ELF-1 (cell line): ENCODE data around the gene C14orf180.

Experiments
- DNase-seq: peaks from one replicate; pipeline ENCODE4 v3.0.0-alpha.2; 2016; ENCODE audit warnings: low read depth, low spot score

C14orf180 gene

DNA sequence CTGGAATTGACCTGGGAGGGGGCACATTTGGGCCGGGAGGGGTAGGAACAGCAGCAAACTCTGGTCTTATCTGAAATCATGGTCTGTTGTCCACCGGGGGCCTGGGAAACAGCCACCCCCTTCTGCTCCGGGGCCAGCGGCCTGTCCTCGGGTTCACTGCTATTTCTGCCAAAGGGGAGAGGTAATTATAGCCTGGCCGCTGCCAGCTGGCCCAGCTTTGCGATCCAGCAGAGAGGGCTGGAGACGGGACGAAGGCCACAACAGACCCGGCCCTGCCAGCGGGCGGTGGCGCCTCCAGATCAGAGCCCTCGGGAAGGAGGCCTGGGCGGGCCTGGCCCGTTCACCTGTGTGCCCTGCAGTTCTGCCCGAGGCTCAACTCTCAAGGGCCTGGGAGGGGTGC is at the start of gene C14orf180:
Gene C14orf180 (plus strand): TSS at position 258 of the 400 bp plus-strand sequence. CDS start 6,667 bp downstream, outside the sequence.
- no peak for DNase-seq

DNA sequence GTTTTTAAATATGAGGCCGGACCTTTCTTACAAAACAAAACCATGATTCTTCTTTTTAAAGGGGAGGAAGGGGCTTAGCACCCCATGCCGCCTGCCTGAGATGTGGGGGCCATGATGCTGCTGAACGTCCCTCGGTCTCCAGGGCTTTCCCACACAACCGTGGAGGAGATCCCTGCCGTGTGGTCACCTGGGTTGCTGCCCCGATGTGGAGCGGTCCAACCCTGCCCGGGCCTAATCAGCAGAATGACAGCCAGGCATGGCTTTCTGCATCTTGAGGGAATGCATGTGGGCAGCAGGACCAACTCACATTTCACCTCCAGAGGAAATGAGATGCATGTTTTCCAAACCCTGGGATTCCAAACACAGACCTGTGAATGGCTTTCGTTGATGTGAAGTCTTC is 48.9 kb upstream of the C14orf180 start:
- no peak for DNase-seq

DNA sequence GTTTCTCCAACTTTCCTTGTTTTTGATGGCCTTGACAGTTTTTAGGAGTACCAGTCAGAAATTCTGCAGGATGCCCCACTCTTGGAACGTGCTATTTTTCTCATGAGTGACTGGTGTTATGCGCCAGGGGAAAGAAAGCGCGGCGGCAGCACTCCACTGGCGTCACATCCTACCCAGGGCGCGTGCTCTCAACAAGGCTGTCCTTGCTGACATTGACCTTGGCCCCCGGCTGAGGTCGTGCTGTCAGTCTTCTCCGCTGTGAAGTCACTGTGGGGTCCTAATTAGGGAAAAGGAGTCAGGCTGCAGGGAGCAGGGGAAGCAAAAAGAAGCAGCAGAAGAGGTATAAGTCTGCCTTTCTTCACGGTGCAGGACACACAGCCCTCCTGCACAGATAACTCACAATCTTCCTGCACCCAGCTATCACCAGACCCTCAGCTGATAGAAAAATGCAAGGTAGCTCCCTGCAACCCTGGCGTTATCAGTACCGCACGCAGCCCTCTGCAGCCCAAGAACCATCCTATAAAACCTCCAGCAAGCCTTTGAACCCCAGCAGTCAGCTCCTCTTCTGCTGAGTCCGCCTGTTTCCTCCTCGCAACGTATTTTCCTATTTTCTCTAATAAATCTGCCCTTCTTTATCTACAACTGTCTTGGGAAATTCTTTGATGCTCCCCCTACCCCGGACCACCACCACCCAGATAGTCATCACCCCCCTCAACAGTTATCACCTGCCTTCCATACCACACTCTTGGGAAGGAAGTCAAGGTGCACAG is 48.0 kb upstream of the C14orf180 start:
- DNase-seq, result no peak

DNA sequence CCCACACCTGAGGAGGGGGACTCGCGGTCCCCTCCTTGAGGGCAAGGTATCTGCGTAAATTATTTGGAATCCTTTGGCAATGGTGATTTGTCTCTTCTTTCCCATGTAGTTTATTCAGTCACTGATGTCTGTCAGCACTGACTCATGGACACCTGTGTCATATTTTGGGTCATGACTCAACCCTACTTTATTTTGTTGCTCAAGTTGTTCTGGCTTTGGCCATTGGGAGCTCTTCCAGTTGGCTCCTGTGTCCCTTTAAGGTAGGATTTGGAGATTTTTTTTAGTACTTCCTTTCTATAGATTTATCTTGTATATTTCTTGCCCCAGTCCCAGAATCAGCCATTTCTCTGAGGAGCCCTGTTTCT is 47.4 kb upstream of the C14orf180 start:
- no peak for DNase-seq

DNA sequence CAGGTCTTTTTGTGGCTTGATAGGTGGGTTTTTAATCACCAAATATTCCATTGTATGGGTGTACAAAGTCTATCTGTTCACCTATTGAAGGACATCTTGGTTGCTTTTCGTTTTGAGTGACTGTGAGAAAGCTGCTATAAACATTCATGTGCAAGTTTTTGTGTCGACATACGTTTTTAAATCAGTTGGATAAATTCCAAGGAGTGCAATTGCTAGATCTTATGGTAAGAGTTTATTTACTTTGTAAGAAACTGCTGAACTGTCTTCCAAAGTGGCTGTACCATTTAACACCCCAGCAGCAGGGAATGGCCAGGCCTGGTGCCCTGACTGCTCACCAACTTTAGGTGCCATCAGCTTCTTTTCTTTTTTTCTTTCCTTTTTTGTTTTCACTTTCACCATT is 45.5 kb upstream of the C14orf180 start:
- DNase-seq, result no peak

DNA sequence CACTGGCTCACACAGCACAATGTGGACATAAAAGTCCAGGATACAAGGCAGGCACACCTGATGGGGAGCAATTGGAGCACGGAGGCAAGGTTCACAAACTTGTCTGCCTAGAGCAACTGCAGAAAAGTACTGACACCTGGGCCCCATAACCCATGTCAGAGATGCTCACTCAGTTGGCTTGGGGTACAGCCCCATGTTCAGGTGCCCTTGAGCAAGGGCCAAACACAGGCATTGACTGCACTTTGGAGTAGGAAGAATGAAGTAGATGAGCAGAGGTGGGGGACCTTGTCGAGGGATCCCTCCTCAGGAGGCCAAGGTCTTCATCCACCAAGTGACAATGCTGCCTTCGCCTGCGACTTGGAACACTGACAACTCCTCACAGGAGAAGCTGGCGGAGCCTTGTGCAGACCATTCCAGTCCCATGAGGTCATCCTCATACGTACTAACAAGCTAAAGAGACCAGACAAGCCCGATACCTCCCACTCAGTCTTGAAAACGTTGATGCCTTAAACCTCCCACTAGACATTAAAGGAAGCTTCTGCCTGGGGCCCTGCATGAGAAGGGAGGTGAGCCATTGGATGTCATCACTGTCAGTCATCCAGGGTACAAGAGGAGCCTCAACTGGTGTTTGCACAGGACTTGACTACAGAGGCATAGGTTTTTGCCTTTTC is 42.5 kb upstream of the C14orf180 start:
- DNase-seq, result peak; percentile 77

DNA sequence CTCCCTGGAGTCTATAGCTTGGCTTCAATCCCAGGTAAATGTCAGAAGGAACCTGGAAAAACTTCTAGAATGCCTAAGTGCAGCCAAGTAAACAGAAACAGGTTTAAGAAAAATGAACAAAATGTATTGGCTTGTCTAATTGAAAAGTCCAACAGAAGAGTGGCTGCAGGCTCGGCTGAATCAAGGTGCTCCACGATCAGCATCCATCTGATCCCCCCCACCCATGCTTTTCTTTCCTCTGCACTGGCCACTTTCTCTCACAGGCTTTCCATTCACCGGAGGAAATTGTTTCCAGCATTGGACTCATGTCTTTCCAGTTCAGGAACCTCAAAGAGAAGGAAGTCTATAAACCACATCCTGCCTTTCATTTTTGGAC is 42.0 kb upstream of the C14orf180 start:
- DNase-seq, result no peak

DNA sequence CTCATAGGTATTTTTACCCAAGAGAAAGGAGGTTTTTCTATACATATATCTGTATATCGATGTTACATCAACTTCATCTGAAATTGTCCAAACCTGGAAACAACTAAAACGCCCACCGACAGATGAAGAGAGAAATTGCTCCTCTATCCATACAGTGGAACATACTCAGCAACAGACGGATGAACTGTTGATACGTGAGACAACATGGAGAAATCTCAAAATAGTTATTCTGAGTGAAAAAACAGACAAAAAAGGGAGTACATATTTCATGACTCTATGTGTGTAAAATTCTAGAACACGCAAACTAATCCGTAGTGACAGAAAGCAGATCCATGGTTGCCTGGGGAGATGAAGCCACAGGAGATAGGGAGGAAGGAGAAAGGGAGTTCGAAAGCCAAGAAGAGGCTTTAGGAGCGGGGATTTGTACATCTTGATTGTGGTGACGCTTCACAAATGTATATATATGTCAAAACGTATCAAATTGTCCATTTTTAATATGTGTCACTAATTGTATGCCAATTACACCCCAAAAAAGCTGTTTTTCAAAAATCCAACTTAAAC is 37.6 kb upstream of the C14orf180 start:
- no peak for DNase-seq

DNA sequence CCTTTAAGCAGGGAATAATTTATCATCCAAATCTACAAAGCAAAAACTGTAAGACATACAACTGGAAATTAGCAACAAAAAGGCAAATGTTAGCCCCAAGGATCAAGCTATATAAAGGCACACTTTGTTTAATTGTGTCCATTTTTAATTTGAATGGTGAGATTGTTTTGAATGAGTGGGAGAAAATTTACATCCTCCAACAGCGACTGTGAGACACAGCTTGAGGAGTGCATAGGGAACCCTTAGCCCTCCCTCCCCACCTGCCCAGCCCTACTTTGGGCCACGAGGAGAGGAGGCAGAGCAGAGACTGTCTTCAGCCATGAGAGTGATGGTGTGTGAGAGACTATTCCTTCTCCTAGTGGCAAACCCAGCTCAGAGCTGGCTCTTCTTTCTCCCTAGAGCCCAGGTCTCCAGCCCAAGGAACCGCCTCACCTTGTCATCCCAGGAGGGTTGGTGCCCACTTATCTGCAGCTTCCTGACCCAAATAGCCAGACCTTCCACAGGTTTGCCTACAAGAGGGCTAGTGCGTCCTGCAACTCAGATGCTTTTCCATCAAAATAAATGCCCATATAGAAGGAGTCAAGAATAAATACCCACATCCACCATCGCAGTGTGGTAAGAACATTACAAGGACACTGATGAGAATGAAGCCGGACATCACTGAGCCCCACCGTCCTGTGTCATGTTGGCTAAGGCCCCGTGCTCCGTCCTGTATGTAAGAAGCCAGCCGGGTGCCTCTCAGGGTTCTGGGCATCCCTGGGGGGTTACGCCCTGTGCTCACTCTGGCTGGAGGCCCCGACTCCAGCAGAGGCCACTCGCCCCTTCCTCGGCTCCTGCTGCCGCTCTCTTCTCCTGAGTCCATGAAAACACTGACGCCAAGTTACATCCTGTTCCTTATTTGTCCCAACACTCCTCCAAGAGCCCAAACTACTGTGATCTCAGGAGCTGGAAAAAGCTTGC is 36.4 kb upstream of the C14orf180 start:
- DNase-seq, result no peak

DNA sequence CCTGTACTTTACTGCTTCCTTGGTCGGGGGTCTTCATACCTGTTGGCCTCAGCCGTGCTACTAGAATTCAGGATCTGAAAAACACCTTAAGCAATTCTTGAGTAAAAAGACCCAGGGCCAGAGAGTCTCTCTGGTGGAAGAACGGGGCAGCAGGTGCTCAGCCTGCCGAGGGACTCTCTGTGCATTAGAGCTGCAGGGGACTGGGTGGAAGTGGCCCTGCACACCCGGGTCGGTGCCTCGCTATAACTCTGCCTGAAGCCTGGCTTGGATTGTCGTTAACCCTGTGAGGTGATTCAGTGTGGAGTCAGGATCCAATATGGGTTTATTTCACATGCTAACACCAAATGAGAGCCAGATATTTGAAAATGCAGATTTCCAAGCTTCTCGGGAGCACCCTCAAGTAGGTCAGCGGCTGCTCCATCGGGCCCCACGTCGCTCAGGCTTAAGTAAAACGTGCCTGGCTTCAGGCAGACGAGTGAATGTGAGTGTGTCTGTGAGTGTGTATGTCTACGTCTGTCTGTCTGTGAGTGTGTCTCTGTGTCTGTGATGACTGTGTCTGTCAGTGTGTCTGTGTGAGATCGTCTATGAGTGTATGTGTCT is 35.1 kb upstream of the C14orf180 start:
- DNase-seq, result no peak

DNA sequence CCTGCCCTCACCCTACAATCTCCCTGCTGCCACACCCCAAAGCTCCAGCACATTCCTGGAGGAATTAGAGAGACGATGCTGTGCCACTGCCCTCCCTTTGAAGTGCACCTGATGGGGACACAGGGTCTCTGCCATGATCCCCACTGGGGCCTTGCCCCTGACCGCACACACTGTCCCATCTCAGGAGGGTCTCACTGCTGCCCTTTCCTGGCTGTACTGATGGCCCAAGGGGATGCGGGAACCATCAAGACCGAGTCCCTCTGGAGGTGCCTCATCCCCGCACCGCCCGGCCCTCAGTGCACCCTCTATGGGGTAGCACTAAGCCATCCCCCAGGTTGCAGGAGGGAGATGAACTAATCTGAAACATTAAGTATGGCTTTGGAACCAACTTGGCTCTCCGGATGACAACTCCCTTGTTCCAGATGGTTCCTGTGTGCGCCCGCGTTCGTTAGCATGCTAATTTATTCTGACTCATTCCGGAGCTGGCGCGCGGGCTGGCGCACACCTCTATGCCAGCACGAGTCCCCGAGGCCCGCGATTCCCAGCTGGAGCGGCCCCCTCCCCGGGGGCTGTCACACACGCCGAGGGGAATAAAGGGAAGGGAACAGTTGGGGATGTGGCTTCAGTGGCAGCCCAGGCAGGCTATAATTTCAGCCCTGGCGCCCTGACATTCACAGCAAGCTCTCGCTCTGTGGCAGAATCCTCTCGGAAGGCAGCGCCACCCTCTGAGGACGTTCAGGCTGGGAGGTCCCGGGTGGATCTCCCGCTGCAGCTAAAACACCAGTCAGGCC is 34.2 kb upstream of the C14orf180 start:
- DNase-seq, result no peak

DNA sequence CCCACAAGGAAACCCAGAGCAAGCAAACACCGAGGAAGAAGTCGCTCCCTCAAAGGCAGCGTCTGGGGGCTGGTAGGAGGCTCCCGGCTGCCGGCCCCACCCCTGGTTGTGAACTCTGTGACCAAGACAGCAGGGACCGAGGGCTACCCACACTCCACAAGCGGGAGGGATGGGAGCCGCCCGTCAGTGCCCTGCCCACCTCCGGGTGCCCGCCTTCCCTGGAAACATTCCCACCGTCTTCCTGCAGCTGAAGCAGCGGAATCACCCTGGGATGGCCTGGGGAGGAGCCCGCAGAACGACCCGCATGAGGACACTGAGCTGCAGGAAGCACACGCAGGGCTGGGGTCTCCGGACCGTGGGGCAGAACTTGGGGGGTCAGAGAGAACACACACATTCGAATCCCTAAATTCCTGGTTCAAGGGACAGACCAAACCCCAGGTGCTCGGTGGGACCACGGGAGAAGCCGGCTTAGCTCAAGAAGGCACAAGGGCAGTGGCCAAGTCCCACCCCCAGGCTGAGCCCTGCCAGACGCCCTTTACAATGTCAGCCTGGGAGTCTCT is 33.5 kb upstream of the C14orf180 start:
- DNase-seq, result no peak

DNA sequence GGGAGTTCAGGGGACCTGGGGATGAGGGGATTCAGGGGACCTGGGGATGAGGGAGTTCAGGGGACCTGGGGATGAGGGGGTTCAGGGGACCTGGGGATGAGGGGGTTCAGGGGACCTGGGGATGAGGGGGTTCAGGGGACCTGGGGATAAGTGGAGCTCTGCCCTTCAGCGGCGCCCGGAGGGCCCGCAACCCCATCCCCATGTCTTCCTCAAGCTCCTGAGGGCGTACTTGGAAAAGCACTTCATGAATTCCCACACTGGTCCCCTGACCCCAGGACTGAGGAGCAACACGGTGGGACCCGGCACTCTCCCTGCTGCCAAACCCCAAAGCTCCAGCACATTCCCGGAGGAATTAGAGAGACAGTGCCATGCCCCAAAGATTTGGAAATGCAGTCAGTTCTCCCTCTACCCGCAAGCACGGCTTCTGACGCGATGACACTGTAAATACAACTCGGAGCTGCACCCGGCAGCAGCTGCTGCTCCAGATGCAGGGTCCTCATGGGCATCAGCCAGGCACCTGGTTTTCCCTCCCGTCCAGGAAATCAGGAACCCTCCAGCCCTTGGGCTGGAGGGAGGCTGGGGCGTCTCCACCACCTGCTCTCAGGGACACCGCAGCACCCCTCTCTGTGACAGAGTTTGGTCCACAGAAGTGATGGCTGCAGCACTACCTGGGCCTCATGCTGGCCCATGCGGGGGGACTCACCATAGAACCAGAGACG is 32.8 kb upstream of the C14orf180 start:
- DNase-seq, result no peak

DNA sequence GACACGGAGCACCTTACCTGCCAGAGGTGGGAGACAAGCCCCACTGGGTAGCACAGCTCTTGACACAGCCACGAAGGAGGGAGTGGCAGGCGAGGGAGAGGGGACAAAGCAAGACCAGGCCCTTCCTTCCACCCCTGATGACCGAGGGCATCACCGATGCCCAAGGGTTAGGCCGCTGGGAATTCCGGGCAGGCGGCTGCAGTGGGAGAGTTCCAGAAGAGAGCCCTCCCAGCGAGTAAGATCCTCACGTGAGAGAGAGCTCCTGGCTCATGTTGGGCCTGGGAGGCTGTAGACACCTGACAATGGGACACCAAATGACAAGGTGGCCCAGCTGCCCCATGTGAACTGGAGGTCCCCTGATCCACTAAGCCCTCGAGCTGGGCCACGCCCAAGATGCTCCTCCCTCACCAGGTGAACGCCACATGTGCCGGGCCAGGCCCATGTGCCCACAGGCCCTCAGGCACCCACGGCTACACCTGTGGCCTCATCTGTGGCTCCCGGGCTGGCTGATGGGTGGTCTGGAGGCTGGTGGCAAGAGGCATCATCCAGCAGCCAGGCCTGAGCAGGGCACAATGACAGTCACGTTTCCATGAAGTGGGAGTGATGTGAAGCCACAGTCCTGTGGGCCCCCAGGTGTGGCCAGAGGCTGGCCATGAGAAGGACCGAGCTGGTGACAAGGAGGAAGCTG is 32.1 kb upstream of the C14orf180 start:
- DNase-seq, result no peak

DNA sequence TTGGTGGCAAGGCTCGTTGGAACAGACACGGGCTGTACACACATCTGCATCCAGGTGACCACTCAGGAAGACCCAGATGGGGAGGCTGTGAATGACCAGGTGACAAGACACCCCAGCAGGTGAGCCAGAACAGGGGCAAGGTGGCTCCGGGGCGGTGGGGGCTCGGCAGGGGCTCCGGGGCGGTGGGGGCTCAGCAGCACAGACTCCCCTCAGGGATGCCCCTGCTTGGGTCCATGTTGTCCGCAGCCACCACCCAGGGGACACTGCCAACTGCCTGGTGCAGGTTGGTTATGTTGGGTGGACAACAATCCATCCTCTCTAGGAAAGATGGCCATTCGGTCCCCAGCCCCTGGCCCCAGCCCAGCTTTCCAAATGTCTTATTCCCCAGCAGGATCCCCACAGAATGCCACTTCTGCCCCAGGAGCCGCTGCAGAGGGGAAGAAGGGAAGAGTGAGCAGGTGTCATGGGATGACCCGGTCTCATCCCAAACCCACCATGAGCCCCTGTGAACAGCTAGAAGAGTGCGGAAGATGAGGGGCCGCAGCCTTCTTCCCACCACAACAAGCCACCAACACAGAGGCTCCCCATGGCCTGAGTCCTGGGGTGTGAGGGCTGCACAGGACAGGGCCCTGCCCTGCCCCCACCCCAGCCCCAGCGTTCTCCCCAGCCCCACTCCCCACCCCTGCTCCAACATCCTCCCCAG is 31.4 kb upstream of the C14orf180 start:
- DNase-seq, result no peak

DNA sequence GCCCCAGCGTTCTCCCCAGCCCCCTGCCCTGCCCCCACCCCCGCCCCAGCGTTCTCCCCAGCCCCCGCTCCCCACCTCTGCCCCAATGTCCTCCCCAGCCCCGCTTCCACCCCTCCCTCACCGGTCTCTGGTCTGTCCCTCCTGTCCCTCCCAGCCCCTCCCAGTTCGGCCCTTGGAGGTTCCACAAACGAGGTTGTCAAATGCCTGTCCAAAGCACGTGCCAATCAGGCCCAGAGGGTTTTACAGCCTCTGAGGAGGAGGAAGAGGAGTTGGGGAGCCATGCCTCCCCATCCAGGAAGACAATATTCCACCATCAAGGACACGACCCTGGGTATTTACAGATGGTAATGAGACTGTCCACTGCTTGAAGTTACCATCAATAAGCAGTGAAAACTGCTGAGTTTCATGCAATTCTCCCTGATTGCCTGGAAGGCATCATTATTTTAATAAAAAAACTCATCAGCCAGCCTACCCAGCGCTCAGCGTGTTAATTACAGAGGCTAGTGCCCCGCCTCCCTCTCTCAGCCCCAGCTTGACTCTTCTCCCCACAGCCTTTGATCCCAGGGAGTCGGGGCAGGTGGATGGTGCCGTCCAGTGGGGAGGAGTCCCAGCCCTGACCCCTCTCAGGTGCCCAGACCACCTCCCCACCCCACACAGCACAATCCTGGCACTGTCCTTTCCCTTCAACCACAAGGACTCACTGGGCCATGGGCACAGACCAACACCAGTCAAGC is 30.6 kb upstream of the C14orf180 start:
- no peak for DNase-seq

DNA sequence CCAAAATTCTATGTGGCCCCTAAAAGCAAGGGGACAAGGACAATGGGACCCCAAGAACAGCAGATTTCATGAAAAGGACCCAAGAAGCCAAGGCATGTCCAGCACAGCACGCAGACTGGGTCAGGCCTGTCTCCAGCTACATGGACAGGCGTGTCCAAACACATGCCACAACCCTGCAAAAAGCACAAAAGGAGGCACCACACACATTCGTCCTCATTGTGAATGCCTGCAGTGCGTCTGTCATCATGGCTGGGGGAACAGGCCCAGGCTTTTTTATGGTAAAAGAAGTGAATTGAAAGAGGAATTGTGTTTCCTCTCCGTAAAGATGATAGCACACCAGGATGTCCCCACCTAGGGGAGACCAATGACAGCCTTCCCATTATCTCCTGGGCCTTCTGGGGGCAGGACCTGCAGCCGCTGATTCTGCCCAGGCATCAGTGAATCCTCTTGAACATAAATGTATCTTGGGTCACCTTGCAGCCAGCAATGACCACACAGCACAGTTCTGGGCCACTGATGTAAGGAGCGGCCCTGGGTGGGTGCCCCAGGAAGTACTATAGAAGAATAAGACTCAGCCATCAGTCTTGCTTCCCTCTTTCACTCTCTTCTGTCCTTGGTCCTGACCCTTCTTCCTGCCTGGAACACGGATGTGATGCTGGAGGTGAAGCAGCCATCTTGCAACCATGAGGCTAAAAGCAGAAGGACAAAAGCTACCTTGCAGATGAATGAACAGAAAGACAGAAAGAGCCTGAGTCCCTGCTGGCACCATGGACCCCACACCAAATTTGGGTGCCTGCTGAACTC is 29.8 kb upstream of the C14orf180 start:
- DNase-seq, result no peak
